Midbrain (tissue), 1 donor: ENCODE results near the gene NIM1K.
"Not testable (repeated sequence)": the region's sequence is repeated elsewhere in the genome, so short reads cannot be mapped to it uniquely, and the experiment has no call there.

Experiments
- DNase-seq: peaks from one replicate; lab custom pipeline; 2025; lab: John Stamatoyannopoulos, UW

Gene NIM1K

DNA sequence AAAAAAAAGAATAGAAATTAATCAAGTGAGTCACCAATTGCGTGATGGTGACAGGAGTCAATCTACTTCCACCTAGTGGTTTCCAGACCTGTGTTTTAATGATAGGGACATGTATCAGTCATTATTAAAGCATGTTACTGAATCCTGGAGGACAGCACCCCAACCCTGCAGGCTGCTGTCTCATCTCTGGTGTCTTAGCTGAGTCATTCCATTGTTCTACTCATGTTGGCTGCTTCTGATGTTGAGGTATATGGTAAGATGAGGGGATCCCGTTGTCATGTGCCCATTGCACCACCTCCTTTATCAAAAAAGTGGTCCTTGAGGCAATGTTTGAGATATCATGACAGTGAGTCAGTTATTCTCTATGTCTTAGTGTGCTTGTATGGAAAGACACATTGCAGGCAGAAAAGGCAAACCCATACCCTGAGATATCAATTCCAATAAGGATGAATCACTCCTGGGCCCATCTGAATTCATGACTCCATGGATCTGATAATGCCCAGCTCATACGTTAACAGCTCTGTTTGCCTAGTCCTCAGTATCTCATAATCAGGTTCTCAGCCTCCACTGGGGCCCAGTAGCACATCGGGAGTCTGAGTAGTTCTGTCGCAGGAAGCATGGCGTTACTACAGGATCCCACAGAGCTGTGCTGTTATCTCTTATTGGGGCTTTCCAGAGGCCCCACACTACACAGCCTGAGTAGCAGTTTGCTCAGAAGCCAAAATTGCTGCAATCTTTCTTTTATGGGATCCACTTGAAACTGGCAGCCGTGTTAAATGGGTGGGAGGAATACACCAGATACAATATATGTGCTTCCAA, 90.0 kb downstream of the NIM1K start:
- DNase-seq = no peak

DNA sequence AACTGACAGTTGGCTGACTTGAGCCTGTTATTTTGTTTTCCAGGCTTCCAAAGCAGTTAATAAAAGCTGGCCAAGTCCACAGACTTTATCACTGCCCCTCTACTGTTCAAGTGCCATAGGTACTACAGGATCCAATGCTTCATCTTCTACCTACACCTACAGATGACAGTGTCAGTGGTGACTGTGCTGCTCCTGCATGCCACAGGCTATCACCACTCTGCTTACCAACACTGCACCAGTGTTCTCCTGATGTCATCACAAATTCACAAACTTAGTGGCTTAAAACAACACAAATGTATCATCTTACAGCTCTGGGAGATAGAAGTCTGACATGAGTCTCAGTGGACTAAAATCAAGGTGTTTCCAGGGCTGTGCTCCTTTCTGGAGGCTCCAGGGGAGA, 94.6 kb downstream of the NIM1K start:
- DNase-seq = no peak

DNA sequence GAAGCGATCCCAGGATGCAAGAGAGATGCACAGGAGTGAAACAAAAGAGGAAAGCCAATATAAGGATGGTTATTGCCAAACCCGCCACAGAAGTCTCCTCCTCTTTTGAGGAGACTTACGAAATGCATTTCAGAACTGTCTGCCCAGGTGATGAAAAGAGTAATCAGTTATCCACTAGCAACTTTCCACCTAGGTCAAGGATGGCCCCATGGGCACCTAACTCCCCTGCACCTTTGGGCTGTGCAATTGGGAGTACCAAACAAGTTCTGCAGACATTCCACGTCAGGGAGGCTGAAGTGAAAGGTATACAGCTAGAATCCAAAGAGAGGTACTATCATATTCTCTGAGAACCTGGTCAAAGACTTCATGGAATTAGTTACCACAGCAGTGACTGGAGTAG, 95.5 kb downstream of the NIM1K start:
- no peak for DNase-seq

DNA sequence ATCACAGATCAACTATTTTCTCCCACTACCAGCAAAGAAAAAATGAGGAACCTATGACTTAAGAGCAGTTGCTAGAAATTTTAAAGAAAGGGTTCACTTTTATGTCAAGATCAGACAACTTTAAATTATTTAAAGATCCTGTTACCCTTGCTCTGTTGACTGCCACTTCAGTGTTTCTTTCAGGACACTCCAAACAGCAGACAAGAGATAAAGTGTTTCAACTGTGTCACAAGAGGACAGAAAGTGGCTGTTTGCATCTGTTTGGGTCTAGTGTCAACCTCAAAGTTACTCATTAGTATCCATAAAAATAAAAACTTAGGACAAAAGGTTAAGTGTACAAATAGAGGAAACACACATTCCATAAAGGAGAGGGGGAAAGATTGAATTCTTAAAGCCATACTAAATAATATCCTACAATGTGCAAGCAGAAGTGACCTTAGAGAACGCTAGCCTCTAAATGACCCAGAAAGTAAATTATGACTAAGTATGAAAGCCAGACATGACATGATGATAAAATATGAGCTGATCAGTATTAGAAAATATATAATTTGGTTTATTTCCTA, 96.3 kb downstream of the NIM1K start:
- DNase-seq = no peak

DNA sequence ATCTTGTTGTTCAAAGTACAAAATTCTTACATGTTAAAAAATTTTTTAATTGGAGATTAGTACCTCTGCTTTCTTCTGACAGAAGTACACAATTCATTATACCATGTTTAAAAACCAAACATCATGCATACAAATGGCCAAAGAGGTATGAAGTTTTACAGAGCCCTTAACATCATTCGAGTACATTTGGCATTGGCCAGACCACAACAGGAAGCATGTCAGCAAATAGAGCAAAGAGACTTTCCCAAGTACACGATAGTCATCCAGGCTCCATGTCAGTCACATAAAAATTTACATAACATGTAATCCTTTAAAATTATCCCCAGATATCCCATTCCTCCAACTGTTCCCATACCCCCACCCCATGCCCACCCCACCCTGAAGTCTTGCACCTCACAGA, 98.7 kb downstream of the NIM1K start:
- DNase-seq = no peak

DNA sequence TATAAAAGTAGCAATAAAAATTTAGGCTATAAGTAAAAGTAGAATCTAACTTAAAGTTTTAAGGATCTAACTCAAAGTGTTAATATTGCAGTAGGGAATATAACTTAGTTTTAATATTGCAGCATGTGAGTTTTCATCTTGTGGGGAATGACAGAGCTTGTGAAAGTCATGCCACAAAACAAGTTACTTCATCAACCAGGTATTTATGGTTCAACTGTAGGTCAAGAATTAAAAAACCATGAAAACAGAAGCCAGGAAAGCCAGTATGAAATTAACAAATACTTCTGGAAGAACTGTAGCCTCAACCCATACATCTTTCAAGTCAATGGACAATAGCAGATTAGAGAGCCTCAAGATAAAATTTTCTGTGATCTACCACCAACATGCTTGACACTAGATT, 102.2 kb downstream of the NIM1K start:
- DNase-seq = no peak

DNA sequence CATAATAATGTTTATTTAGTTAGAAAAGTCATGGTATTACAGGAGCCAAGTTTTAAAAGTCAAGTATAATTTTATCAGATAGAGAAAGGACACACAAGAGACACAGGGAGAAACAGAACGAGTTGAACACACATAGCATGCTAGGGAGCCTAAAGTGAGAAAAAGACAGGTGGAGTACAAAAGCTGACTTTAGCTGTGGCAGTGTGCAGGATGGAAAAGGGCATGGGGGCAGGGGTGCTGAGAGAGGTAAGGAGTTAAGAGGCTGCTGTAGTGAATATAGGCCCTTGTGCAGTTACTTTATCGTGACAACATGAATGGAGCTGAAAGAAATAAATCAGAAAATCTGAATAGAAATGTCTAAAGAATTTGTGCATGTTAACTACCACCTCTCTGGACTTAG, 103.2 kb downstream of the NIM1K start:
- no peak for DNase-seq

DNA sequence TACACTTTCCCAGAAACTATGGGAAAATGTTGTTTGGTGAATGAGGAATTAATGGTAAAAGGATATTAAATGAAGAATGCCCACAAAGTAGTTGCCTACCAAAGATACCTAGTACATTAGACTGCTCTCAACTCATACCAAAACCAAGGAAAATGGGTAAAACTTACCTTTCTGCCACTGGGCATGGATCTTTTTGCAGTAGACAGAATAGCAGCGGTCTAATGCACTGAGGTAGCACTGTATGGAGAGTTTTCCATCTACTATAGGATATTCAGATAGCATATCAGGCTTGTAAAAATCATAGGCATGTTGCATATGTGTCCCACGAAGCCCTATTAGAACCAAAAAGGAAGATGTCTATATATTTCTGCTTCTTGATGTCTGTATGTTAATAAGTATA, 104.8 kb downstream of the NIM1K start:
- no peak for DNase-seq

DNA sequence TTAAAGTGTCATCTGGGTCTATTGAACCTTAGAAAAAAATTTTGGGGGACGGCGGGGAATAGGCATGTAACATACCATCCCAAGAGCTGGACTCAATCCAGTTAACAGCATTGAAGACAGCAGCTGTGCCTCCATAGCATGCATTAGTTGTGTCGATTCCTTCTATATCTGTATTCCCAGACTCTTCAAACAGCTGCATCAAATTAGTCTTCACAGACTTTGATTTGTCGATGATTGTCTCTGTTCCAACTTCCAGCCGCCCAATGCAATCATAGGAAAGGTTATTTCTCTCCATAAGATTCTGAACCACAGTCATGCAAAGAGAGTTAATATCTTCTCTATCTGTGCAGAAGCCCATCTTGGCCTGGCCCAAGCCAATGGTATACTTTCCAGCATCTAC, 106.4 kb downstream of the NIM1K start:
- no peak for DNase-seq

DNA sequence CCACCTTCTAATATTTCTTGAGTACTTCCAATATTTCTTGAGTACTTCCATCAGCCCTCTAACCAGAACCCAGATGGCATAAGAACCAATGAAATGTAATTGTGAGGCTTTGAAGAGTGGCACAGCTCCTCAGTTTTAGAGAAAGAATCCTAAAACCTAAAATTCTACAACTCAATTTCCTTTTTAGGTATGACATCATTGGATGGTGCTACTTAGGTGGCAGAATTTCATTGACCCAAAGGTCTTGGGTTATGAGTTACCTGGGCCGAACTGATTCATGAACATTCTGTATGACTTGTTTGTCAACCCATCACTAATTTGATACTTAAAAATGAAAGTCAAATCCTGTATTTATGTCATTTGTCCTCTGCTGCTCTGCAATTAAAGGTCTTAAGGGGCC, 108.1 kb downstream of the NIM1K start:
- no peak for DNase-seq

DNA sequence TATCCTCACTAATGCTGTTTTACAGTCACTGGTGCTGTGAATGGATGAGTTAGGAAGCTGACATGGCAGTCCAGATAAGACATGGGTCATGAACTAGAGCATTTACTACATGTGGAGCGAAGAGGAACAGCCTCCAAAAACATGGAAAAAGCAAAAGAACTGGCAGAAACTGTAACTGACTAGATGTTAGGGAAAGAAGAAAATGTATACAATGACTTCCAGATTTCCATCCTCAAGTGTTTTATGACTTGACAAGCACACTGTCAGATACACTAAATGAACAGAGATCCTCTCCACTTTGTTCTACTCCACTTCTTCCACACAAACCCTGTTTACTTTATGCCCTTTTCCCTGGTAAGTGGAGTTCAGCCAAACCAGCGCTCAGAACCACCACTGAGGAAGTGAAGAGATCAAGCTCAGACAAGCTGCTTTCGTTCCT, 109.6 kb downstream of the NIM1K start:
- no peak for DNase-seq

DNA sequence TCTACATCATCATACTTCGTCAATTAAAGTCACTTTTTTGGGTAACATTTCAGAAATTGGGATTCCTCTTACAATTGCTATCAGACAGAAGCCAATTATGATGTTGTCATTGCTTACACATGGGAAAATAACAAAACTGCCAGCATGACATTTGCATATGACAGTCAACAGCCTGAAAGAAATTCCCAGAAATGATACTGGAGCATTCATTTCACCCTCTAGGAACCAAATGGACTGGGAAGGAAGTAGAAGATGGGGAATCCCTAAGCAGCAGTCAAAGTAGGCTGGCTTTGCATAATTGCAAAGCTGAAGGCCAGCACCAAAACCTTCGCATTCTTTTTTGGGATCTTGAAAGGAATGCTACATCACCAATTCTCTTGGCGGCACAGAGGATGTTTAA, 110.5 kb downstream of the NIM1K start:
- no peak for DNase-seq

DNA sequence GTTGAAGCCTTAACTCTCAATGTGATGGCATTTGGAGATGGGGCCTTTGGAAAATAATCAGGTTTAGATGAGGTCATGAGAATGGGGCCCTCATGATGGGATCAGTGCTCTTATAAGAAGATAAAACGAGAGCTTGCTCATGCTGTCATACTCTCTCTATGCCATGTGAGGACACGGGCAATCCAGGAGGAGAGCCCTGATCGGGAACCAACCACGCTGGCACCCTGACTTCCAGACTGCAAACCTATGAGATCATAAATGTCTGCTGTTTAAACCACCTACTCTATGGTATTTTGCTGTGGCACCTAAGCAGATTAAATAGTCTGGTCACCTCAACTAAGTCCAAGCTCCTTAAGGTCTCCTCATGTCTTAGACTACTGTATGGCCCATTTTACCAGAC, 111.2 kb downstream of the NIM1K start:
- DNase-seq = no peak

DNA sequence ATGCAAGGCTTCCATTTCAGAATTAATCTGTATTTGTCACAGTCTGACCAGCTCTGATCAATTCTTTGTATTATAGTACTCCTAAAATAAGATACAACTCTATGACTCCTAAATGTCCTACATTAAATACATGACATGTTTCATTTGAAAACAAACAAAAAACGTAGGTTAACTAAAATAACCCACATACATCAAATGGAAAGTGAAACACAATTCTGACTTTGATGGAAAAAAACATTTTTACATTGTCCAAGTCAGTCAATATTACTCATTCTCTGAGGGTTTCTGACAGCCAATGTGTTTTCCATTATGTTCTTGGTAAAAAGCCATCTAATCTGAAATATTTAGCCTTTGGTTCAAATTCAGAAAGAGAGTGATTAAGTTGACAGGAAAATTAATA, 112.5 kb downstream of the NIM1K start:
- no peak for DNase-seq

DNA sequence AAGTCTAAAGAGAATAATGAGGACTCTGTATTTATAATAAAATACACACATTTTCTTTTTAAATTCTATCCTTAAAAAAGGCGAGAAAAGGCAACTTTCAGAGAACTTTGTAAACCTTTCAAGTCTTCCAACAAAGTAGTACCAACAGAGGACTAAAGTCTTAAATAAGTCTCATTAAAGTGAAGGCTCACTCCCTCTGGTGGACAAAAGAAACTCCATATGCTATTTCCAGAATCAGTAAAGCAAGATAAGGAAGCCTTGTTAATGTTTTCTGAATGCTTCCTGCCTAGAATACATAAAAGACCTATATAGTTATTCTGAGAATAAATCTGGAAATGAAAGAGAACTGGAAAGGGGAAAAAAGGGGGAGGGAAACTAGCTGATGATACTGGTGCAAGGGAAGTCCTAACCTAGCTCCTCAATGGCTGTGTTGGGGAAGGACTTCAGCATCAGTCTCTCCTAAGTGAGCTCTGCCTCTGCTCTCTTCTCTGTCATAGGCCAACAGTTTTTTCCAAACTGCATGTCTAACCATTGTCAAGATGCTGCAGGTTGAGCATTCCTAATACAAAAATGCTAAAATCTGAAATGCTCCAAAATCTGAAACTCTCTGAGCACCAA, 114.0 kb downstream of the NIM1K start:
- peak; percentile 69 for DNase-seq

DNA sequence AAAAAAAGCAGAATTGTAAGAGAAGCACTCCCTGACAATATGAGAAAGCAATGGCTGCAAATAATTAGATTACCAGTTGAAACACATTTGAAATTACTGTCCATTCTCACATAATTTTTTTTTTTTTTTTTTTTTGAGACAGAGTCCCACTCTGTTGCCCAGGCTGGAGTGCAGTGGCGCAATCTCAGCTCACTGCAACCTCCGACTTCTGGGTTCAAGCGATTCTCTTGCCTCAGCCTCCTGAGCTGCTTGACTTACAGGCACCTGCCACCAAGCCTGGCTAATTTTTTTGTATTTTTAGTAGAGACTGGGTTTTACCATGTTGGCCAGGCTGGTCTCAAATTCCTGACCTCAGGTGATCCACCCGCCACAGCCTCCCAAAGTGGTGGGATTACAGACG, 114.9 kb downstream of the NIM1K start:
- not testable (repeated sequence) for DNase-seq

DNA sequence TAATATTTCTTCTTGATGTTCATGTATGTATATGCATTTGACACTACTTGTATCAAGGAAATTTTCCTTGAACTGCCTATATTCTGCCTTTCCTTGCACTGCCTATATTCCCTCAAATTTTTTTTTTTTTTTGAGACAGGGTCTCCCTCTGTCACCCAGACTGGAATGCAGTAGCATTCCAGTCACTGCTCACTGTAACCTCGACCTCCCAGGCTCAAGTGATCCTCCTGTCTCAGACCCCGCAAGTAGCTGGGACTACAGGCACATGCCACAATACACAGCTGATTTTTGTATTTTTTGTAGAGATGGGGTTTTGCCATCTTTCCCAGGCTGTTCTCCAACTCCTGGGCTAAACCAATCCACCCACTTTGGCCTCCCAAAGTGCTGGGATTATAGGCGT, 117.1 kb downstream of the NIM1K start:
- DNase-seq = no peak

DNA sequence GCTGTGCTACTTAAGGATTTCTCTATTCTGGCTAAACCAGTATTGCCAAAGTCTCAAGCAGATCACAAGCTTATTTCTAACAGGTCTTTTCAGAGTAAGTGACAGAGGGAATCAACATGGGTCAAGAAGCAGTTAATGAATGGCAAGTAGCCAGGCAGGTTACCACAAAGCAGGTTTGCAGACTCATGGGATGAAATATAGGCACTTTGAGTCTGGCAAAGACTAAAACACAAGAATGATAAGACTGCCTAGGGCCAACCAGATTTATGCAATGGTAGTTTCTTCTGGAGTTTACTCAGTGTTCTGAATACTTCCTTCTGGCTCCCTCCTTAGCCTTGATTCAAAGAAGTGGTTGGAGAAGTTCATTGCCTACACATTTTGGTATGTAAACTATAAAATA, 117.6 kb downstream of the NIM1K start:
- DNase-seq = no peak

DNA sequence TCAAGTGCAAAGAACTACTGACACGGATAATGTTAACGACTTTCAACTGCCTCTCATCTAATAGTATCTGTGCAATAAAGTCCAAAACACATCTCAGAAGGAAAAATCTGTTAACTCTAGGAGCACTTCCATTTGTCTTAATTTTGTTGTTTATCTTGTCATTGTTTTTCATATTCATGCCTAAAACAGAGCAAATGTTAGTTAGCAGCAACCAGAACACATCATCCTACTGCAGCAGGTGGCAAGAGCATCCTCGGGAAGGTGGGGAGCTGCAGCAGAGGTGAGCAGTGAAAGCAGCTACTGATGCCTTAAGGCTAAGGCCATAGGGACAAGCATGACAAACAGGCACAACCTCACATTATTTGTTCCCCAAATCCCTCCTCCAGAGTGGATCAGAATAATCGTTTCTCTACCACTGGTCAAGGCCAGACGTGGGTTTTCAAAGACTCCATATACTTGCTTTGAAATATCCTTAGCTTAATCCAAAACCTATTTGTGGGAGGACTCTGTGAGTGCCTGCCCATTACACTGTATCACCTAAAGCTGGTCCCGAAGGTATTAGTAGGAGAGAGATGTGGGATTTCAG, 120.1 kb downstream of the NIM1K start:
- no peak for DNase-seq

DNA sequence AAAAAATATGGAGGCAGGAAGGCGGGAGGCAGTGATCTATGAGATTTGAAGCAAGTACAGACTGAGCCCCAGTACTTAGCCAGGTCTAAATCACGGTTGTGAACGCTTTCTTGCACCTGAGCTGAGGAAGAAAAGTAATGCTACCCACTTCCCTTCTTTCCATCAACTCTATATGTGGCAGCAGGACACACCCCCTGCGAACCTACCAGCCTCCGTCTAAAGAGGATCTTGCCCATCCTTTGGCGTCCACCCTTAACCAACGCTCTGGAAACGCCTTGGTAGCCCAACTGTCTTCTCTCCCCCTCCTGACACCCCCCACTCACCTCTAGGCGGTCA, 120.6 kb downstream of the NIM1K start:
- DNase-seq = no peak

DNA sequence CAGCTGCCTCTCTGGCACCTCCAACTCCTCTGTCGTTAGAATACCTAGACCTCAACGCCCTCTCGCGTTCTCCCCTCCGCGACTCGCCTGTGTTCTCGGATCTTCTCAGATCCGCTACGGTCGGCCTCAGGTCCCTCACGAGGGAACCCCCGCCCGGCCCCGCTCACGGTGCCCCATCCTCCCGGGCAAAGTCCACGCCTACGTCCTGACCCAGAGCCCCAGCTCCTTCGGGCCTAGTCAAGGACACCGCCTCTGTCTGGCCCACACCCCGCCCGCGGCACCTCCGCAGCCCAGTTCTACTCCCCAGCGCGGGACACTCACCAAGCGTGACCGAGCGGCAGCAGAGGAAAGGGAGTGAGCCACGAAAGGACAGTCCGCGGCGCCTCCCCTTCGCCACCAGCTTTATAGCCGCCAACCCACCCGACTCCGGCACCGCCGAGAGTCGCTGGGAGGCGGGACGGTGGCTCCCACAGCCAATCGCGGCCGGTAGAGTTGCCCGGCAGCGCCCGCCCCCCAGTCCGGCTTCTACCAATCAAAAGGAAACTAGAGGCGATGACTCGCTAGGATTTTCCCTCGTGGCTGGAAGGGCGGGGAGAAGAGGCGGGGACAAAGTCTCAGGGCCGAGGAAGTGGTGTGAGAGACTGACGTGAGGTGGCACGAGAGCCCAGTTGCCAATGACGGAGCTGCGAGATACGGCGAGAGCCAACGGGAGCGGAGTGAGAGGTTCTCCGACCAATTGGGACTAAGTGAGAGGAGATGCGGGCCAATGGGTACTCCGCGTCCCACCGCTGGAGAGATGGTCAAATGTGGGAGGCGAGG, 121.2 kb downstream of the NIM1K start, which contains the start of gene HMGCS1:
Gene HMGCS1 (minus strand): TSS at position 378 of the 819 bp plus-strand sequence. CDS start 14,447 bp downstream, outside the sequence.
- peak; percentile 99 for DNase-seq

DNA sequence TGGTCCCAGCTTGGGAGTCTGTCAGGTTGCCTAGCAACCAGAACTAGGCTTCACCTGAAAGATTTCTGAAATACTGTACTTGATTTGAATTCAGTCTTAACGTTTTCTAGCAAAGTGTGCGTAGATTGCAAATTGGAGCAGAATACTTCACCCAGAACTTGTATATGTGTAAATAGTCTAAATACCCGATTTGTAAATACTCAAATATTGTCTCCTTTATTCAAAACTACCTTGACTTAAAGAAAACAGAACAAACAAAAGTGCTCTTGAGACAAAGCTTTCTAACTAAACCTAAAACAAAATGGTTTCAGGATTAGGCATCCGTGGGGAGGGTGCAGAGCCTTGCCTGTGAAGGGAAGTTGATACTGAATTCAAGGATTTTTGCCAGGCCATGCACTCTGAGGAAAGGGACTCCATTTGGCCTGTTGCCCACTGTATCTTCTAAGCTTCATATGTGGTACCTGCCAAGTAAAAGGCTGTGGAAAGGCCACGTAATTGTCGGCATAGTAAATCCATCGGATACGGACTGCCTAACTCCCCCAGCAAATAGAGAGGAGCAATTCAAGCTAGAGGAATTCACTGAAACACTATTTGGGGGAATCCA, 121.9 kb downstream of the NIM1K start:
- peak; percentile 80 for DNase-seq
